ENCODE data around the gene PPM1L.

The PPM1L gene

GRCh38 chr3:160796089-160796812 is 40.2 kb downstream of the PPM1L start:
- Histone ChIP-seq H3F3A (ENCODE audit: insufficient read depth, low read length) (no peaks in the 10 kb centered on the region), H3K9ac (ENCODE audit: low read length) (no peak overlapping the region), H3K4me1 (ENCODE audit: low read length) (no peaks in the 10 kb centered on the region), H3K4me2 (ENCODE audit: low read depth, low read length) (no peak overlapping the region), H3K27ac (ENCODE audit: low read length) (no peak overlapping the region), H3K79me2 (ENCODE audit: low read length) (no peaks in the 10 kb centered on the region), H3K4me3 (ENCODE audit: low read length) (no peak overlapping the region), H4K20me1 (ENCODE audit: insufficient read depth, low read length) (no peaks in the 10 kb centered on the region), H3K9me3 (replicated peaks; ENCODE audit: insufficient read depth, low read length) (no peaks in the 10 kb centered on the region), H3K27me3 (replicated peaks; ENCODE audit: insufficient read depth, low read length) (no peaks in the 10 kb centered on the region), H3K9me2 (replicated peaks; ENCODE audit: insufficient read depth, low read length) (no peaks in the 10 kb centered on the region), H2AFZ (ENCODE audit: low read length) (no peak overlapping the region), H3K36me3 (replicated peaks; ENCODE audit: insufficient read depth, low read length) (no peaks in the 10 kb centered on the region)
- TF ChIP-seq EZH2 (optimal IDR thresholded peaks at IDR 0.05; ENCODE audit: low read depth, low read length): no peak
- DNase-seq: no peak

GRCh38 chr3:160796813-160797164 is 40.8 kb downstream of the PPM1L start:
- no peaks in the 10 kb centered on the region for H3K4me1 ChIP-seq (ENCODE audit: low read length)
- DNase-seq: no peak
- no peak overlapping the region for H3K4me3 ChIP-seq (ENCODE audit: low read length)

GRCh38 chr3:160797356-160797755 is 41.3 kb downstream of the PPM1L start:
- H3K9me2 ChIP-seq (replicated peaks; ENCODE audit: insufficient read depth, low read length): no peaks in the 10 kb centered on the region
- H3K79me2 ChIP-seq (ENCODE audit: low read length): no peaks in the 10 kb centered on the region
- H3K4me3 ChIP-seq (ENCODE audit: low read length): no peak overlapping the region
- H3K9ac ChIP-seq (ENCODE audit: low read length): no peak overlapping the region
- no peak for DNase-seq
- H4K20me1 ChIP-seq (ENCODE audit: insufficient read depth, low read length): no peaks in the 10 kb centered on the region
- H3K4me1 ChIP-seq (ENCODE audit: low read length): no peaks in the 10 kb centered on the region
- TF ChIP-seq EZH2 (optimal IDR thresholded peaks at IDR 0.05; ENCODE audit: low read depth, low read length) (no peak), EZH2phosphoT487 (IDR thresholded peaks at IDR 0.05; ENCODE audit: low read length) (no peak), CTCF (IDR thresholded peaks at IDR 0.05; ENCODE audit: low read length) (no peak)
- no peaks in the 10 kb centered on the region for H3K27me3 ChIP-seq (replicated peaks; ENCODE audit: insufficient read depth, low read length)
- H2AFZ ChIP-seq (ENCODE audit: low read length): no peak overlapping the region
- H3K9me3 ChIP-seq (replicated peaks; ENCODE audit: insufficient read depth, low read length): no peaks in the 10 kb centered on the region
- H3K36me3 ChIP-seq (replicated peaks; ENCODE audit: insufficient read depth, low read length): no peaks in the 10 kb centered on the region
- no peak overlapping the region for H3K4me2 ChIP-seq (ENCODE audit: low read depth, low read length)
- H3F3A ChIP-seq (ENCODE audit: insufficient read depth, low read length): no peaks in the 10 kb centered on the region
- H3K27ac ChIP-seq (ENCODE audit: low read length): no peak overlapping the region

More at GRCh38 chr3:160796813-160797164, 40.8 kb downstream of the PPM1L start:
- no peaks in the 10 kb centered on the region for H3K9me2 ChIP-seq (replicated peaks; ENCODE audit: insufficient read depth, low read length)
- no peaks in the 10 kb centered on the region for H3K27me3 ChIP-seq (replicated peaks; ENCODE audit: insufficient read depth, low read length)
- H3K4me2 ChIP-seq (ENCODE audit: low read depth, low read length): no peak overlapping the region
- H2AFZ ChIP-seq (ENCODE audit: low read length): no peak overlapping the region
- H3K79me2 ChIP-seq (ENCODE audit: low read length): no peaks in the 10 kb centered on the region
- H3K9me3 ChIP-seq (replicated peaks; ENCODE audit: insufficient read depth, low read length): no peaks in the 10 kb centered on the region
- H3K9ac ChIP-seq (ENCODE audit: low read length): no peak overlapping the region
- no peak overlapping the region for H3K27ac ChIP-seq (ENCODE audit: low read length)
- H3K36me3 ChIP-seq (replicated peaks; ENCODE audit: insufficient read depth, low read length): no peaks in the 10 kb centered on the region
- TF ChIP-seq CTCF (IDR thresholded peaks at IDR 0.05; ENCODE audit: low read length): no peak
- TF ChIP-seq EZH2phosphoT487 (IDR thresholded peaks at IDR 0.05; ENCODE audit: low read length): no peak
- no peak for TF ChIP-seq EZH2 (optimal IDR thresholded peaks at IDR 0.05; ENCODE audit: low read depth, low read length)
- H4K20me1 ChIP-seq (ENCODE audit: insufficient read depth, low read length): no peaks in the 10 kb centered on the region
- no peaks in the 10 kb centered on the region for H3F3A ChIP-seq (ENCODE audit: insufficient read depth, low read length)

GRCh38 chr3:160801386-160802118 is 45.5 kb downstream of the PPM1L start:
- H2AFZ ChIP-seq (ENCODE audit: low read length): no peak overlapping the region
- H3K36me3 ChIP-seq (replicated peaks; ENCODE audit: insufficient read depth, low read length): no peaks in the 10 kb centered on the region
- H3K27me3 ChIP-seq (replicated peaks; ENCODE audit: insufficient read depth, low read length): no peaks in the 10 kb centered on the region
- no peak overlapping the region for H3K4me3 ChIP-seq (ENCODE audit: low read length)
- no peaks in the 10 kb centered on the region for H3K79me2 ChIP-seq (ENCODE audit: low read length)
- H3K4me2 ChIP-seq (ENCODE audit: low read depth, low read length): no peak overlapping the region
- H3K9me2 ChIP-seq (replicated peaks; ENCODE audit: insufficient read depth, low read length): no peaks in the 10 kb centered on the region
- no peaks in the 10 kb centered on the region for H3F3A ChIP-seq (ENCODE audit: insufficient read depth, low read length)
- no peaks in the 10 kb centered on the region for H3K4me1 ChIP-seq (ENCODE audit: low read length)
- H4K20me1 ChIP-seq (ENCODE audit: insufficient read depth, low read length): no peaks in the 10 kb centered on the region
- no peak for TF ChIP-seq CTCF (IDR thresholded peaks at IDR 0.05; ENCODE audit: low read length)
- TF ChIP-seq EZH2phosphoT487 (IDR thresholded peaks at IDR 0.05; ENCODE audit: low read length): no peak
- no peak for TF ChIP-seq EZH2 (optimal IDR thresholded peaks at IDR 0.05; ENCODE audit: low read depth, low read length)
- no peaks in the 10 kb centered on the region for H3K9me3 ChIP-seq (replicated peaks; ENCODE audit: insufficient read depth, low read length)
- no peak overlapping the region for H3K9ac ChIP-seq (ENCODE audit: low read length)
- DNase-seq: no peak
- H3K27ac ChIP-seq (ENCODE audit: low read length): no peak overlapping the region
